Stimulated activated CD8-positive, alpha-beta memory T cell treated with anti-CD3 and anti-CD28 coated beads, Interleukin-15, amount 100 ng/mL, for 24 hours (primary cell): Measurements from ENCODE around the gene EEF1AKMT3.

Source experiments
- DNase-seq: peaks from one replicate; pipeline ENCODE4 v3.0.0-alpha.2; 2020; ENCODE audit warnings: low read depth

Gene EEF1AKMT3

GRCh38 chr12:57772429-57773322 lies at the start of gene EEF1AKMT3:
Gene EEF1AKMT3, plus strand, starts transcription at chr12:57772614. Its CDS starts 111 bp downstream, at chr12:57772725.
- no peak for DNase-seq

GRCh38 chr12:57722716-57723629 lies 49.4 kb upstream of the EEF1AKMT3 start:
- DNase-seq: no peak

DNA sequence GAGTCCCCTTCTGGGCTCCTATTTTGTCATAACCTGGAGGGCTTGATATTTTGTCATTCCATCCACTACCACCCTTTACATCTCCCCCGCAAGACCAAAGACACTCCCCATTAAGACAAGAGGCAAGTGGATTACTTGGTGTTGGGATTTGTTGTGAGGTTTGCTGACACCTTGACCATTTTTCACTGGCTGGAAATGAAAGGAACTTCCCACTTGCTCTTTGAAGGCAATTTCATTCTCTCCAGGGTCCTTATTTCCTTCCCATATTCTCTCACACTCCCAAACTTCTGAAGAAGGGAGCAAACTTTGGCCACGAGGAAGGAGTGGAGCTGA lies 48.8 kb upstream of the EEF1AKMT3 start:
- no peak for DNase-seq

DNA sequence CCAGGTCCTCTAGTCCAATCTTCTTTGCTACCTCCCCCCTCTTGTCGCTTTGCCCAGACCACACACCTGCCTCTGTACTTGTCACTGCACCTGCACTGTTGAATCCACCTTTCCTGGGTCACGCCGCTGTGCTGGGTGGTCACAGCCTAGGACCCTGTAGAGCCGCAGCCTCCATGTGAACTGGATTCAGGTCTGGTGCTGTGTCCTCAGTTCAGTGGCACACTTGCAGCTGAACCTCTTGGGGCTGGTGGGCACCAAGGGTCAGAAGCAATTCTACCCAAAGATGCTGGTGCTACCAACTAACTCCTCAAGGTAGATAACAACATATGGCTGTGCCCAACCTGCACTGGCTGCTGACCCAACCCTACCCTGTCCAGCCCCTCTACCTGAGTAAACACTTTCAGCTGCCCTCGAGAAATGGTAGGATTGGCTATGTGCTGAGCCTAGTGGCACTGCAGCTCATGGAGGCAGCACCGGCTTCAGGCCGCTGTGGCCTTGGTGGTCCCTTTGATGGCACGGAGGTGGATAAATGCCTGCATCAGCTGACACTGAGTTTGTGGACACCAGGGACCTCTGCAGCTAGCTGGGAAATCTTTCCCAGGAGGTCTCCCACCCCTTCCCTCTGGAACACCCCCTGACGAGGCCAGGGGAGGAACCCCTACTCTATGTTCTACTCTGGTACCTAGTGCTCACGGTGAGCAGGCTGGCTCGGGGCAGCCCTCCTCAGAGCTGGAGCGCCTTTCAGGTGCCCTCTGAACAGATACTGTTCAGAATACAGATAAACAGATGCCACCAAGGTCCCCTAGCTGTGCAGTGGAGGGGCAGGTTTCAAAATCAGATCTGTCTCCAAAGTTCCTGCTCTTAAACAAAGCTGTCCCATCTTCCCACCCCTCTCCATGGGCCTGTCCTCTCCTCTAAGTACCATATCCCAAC lies 48.1 kb upstream of the EEF1AKMT3 start:
- no peak for DNase-seq

GRCh38 chr12:57724936-57725740 lies 47.3 kb upstream of the EEF1AKMT3 start:
- DNase-seq: no peak

DNA sequence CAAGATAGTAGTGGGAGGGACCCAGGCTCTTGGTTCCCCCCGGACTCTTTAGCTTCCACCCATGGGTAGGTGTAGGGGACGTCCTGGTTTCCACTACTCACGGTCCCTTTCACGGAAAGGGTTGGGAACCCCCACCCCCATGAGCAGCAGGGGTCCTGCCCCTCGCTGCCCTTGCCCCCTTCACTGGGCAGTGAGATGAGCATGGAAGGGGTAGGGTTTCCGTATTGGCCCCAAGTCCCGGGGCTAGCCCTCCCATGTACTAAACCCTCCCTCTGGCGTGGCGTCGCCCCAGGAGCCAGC lies 46.6 kb upstream of the EEF1AKMT3 start:
- no peak for DNase-seq

GRCh38 chr12:57726151-57726883 lies 46.1 kb upstream of the EEF1AKMT3 start:
- DNase-seq: no peak

GRCh38 chr12:57726884-57727757 lies 45.3 kb upstream of the EEF1AKMT3 start:
- no peak for DNase-seq

GRCh38 chr12:57727758-57728395 lies 44.5 kb upstream of the EEF1AKMT3 start:
- DNase-seq: no peak

GRCh38 chr12:57729321-57729844 lies 43.0 kb upstream of the EEF1AKMT3 start:
- DNase-seq: no peak

GRCh38 chr12:57730336-57731067 lies 41.9 kb upstream of the EEF1AKMT3 start:
- no peak for DNase-seq

DNA sequence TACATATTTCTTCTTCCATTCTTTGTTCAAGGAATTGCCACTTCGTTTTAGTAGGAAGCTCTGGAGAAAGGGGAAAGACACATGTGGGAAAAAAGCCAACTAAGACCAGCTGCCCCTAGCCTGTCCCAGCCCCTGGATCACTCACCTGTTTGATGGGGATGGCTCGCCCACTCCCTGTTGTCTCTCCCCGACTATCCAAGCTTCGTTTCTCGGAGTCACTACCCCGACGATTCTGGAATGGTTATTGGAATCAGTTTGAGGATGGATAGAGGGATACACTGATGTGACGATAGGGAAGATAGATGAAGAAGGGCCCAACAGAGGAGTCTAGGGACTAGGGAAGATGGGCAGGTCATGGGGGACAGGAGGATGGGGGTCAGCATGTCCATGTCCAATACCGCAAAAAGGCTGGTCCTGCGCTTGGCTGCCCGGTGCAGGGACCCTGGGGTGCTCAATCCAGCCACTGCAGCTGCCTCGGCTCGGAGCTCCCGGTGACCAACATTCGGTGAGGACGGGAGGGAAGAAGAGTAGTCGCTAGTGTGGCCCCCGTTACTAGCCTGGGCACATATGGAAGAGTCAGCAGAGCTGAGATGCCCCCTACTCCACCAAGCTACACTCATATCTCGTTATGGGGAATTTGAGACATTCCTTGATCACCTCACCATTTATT lies 40.9 kb upstream of the EEF1AKMT3 start:
- DNase-seq: no peak

- DNase-seq: no peak
Measured at GRCh38 chr12:57732270-57732669, 40.1 kb upstream of the EEF1AKMT3 start.

DNA sequence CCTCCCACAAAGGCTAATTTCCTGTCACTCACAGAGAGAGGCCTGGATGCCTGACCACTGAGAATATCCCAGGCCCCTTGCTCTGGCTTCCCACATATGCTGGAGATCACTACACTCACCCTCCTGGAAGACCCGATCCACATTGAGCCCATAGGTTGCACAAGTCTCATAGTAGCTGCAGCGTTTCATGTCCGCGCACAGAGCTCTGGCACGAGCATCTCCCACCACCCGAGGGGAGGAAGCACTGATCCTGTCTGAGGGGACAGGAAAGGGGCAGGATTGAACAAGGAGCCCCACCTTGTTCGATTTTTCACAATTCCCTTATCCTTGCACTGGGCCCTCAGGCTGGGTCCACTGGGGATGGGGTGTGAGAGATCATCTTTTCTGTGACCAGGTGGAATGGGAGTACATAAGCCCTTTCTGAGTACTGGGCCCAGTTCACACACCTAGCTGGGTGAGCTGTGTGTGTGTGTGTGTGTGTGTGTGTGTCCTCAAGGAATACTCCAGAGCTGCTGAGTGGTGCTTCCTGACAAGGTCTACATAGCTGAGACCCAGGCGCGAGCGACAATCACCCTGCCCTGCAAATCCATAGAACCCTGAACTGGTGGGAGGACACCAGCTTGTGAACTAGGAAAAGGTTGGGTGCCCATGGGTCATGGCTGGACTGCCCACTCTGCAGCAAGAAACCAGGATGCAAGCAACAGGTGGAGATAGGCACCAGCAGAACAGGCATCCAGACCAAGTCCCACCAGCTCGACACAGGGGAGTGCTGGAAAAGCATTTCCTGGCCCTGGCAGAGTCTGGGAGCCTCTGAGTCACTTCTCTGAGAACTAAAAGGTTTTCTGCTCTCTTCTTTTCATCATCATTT lies 39.5 kb upstream of the EEF1AKMT3 start:
- no peak for DNase-seq

DNA sequence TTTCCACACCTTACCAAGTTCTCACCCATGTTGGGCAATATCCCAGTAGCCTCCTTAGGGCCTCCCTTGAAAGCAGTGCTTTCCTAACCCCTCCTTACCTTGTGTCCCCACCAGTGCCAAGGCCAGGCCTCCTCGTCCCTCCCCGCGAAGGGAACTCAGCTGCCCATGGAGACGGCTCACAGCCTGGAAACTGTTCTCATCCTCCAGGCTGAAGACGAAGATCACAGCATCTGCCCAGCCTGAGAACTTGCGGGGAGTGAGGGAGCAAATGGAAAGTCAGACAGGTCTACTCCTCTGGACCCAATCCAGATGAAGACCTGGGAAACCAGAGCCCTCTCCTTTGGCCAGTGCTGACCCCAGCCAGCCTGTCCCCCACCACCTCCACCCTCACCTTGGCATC lies 38.5 kb upstream of the EEF1AKMT3 start:
- no peak for DNase-seq

GRCh38 chr12:57734591-57734990 lies 37.8 kb upstream of the EEF1AKMT3 start:
- no peak for DNase-seq
